HG03060 (cell line): ENCODE results near the gene ADI1.
"Not testable (repeated sequence)": the region's sequence is repeated elsewhere in the genome, so short reads cannot be mapped to it uniquely, and the experiment has no call there.

ENCODE experiments used
- ATAC-seq: cut with Tn5 transposase; IDR thresholded peaks from one replicate; pipeline ENCODE4 v1.9.1; 2021; ENCODE audit warnings: low read depth, moderate number of reproducible peaks; ENCODE audit not compliant: unreplicated experiment

Gene ADI1

GRCh38 chr2:3496708-3497080 is 22.6 kb downstream of the ADI1 start:
- not testable (repeated sequence) for ATAC-seq

GRCh38 chr2:3494984-3495666 is 24.2 kb downstream of the ADI1 start:
- ATAC-seq: no peak

GRCh38 chr2:3493615-3494007 is 25.7 kb downstream of the ADI1 start:
- ATAC-seq: no peak

GRCh38 chr2:3492951-3493614 is 26.2 kb downstream of the ADI1 start:
- ATAC-seq: no peak

- not testable (repeated sequence) for ATAC-seq
These were observed 26.9 kb downstream of the ADI1 start for GRCh38 chr2:3492475-3492787.

GRCh38 chr2:3491716-3492474 is 27.4 kb downstream of the ADI1 start:
- ATAC-seq: no peak

GRCh38 chr2:3491306-3491705 is 28.0 kb downstream of the ADI1 start:
- ATAC-seq: no peak

GRCh38 chr2:3490191-3491170 is 28.9 kb downstream of the ADI1 start:
- ATAC-seq: no peak

GRCh38 chr2:3489764-3490115 is 29.6 kb downstream of the ADI1 start:
- ATAC-seq: no peak

GRCh38 chr2:3488855-3489763 is 30.2 kb downstream of the ADI1 start:
- no peak for ATAC-seq

- ATAC-seq: no peak
These were observed 31.2 kb downstream of the ADI1 start for GRCh38 chr2:3488061-3488531.

GRCh38 chr2:3487432-3487831 is 31.9 kb downstream of the ADI1 start:
- ATAC-seq: no peak

GRCh38 chr2:3487028-3487425 is 32.3 kb downstream of the ADI1 start:
- no peak for ATAC-seq

GRCh38 chr2:3486047-3487027 is 33.0 kb downstream of the ADI1 start:
- ATAC-seq: no peak

GRCh38 chr2:3485166-3485565 is 34.2 kb downstream of the ADI1 start:
- no peak for ATAC-seq

- ATAC-seq: no peak
These were observed 35.1 kb downstream of the ADI1 start for GRCh38 chr2:3483986-3484960.

- ATAC-seq: no peak
These were observed 35.9 kb downstream of the ADI1 start for GRCh38 chr2:3483227-3483985.
